Measurements from ENCODE around the gene RNPEP. TPM values are rescaled to one million over a fixed set of nuclear protein-coding genes. Genes with fewer than 3 reads are reported as not detected.
"Not testable (repeated sequence)": the region's sequence is repeated elsewhere in the genome, so short reads cannot be mapped to it uniquely, and the experiment has no call there.

The RNPEP gene
- total and polyA plus RNA-seq, 2 donors = 20.0 to 39.7 TPM

- Histone ChIP-seq H3K9me3 (ENCODE audit: control insufficient read depth in 2 of 2, insufficient read depth in 1 of 2, low read length in 1 of 2) (no peaks in the 10 kb centered on the region), H3K36me3 (ENCODE audit: control insufficient read depth in 2 of 2, insufficient read depth in 2 of 2, low read length in 1 of 2) (no peaks in the 10 kb centered on the region), H3K27ac (ENCODE audit: low read depth in 1 of 2, low read length in 1 of 2) (no peak overlapping the region), H3K27me3 (ENCODE audit: control insufficient read depth in 2 of 2, insufficient read depth in 1 of 2, low read length in 1 of 2) (peaks cover 0 to 26% of the 10 kb centered on the region in 2 donors), H3K4me1 (ENCODE audit: control insufficient read depth in 2 of 2, insufficient read depth in 2 of 2, low read length in 2 of 2) (no peaks in the 10 kb centered on the region), H3K4me3 (ENCODE audit: low read length in 2 of 2) (no peak overlapping the region)
- no peak for DNase-seq (ENCODE audit: low read depth in 6 of 9, low spot score in 9 of 9)
- WGBS = 81% methylated on average over 18 of the region's 18 CpGs
Observed at GRCh38 chr1:202017749-202018467, 35.5 kb downstream of the RNPEP start.

- H3K4me3 ChIP-seq (ENCODE audit: low read length in 2 of 2) = no peak overlapping the region
- H3K4me1 ChIP-seq (ENCODE audit: control insufficient read depth in 2 of 2, insufficient read depth in 2 of 2, low read length in 2 of 2) = no peaks in the 10 kb centered on the region
- no peaks in the 10 kb centered on the region for H3K9me3 ChIP-seq (ENCODE audit: control insufficient read depth in 2 of 2, insufficient read depth in 1 of 2, low read length in 1 of 2)
- H3K27me3 ChIP-seq (ENCODE audit: control insufficient read depth in 2 of 2, insufficient read depth in 1 of 2, low read length in 1 of 2) = peaks cover 2 to 24% of the 10 kb centered on the region in 2 donors
- H3K36me3 ChIP-seq (ENCODE audit: control insufficient read depth in 2 of 2, insufficient read depth in 2 of 2, low read length in 1 of 2) = no peaks in the 10 kb centered on the region
- no peak for DNase-seq (ENCODE audit: low read depth in 6 of 9, low spot score in 9 of 9)
- WGBS = 71% methylated on average over 19 of the region's 19 CpGs
- H3K27ac ChIP-seq (ENCODE audit: low read depth in 1 of 2, low read length in 1 of 2) = no peak overlapping the region
Observed at GRCh38 chr1:202018468-202019234, 36.2 kb downstream of the RNPEP start.

GRCh38 chr1:202019235-202019558 lies 36.7 kb downstream of the RNPEP start:
- not testable (repeated sequence) for DNase-seq (ENCODE audit: low read depth in 6 of 9, low spot score in 9 of 9); H3K27ac ChIP-seq (ENCODE audit: low read depth in 1 of 2, low read length in 1 of 2); H3K36me3 ChIP-seq (ENCODE audit: control insufficient read depth in 2 of 2, insufficient read depth in 2 of 2, low read length in 1 of 2); H3K4me1 ChIP-seq (ENCODE audit: control insufficient read depth in 2 of 2, insufficient read depth in 2 of 2, low read length in 2 of 2); H3K4me3 ChIP-seq (ENCODE audit: low read length in 2 of 2); H3K9me3 ChIP-seq (ENCODE audit: control insufficient read depth in 2 of 2, insufficient read depth in 1 of 2, low read length in 1 of 2)
- WGBS = 90% methylated on average over 8 of the region's 8 CpGs
- peaks cover 2 to 22% of the 10 kb centered on the region in 2 donors for H3K27me3 ChIP-seq (ENCODE audit: control insufficient read depth in 2 of 2, insufficient read depth in 1 of 2, low read length in 1 of 2)

GRCh38 chr1:202023001-202023433 lies 40.6 kb downstream of the RNPEP start:
- Histone ChIP-seq H3K27ac (ENCODE audit: low read depth in 1 of 2, low read length in 1 of 2) (no peak overlapping the region), H3K9me3 (ENCODE audit: control insufficient read depth in 2 of 2, insufficient read depth in 1 of 2, low read length in 1 of 2) (no peaks in the 10 kb centered on the region), H3K27me3 (ENCODE audit: control insufficient read depth in 2 of 2, insufficient read depth in 1 of 2, low read length in 1 of 2) (peaks cover 2 to 12% of the 10 kb centered on the region in 2 donors), H3K4me1 (ENCODE audit: control insufficient read depth in 2 of 2, insufficient read depth in 2 of 2, low read length in 2 of 2) (no peaks in the 10 kb centered on the region), H3K4me3 (ENCODE audit: low read length in 2 of 2) (no peak overlapping the region), H3K36me3 (ENCODE audit: control insufficient read depth in 2 of 2, insufficient read depth in 2 of 2, low read length in 1 of 2) (no peaks in the 10 kb centered on the region)
- 81% methylated on average over 6 of the region's 6 CpGs for WGBS
- DNase-seq (ENCODE audit: low read depth in 6 of 9, low spot score in 9 of 9) = no peak

- 91% methylated on average over 5 of the region's 5 CpGs for WGBS
- Histone ChIP-seq H3K4me1 (ENCODE audit: control insufficient read depth in 2 of 2, insufficient read depth in 2 of 2, low read length in 2 of 2) (no peaks in the 10 kb centered on the region), H3K27ac (ENCODE audit: low read depth in 1 of 2, low read length in 1 of 2) (no peak overlapping the region)
Observed at GRCh38 chr1:202029171-202029665, 46.8 kb downstream of the RNPEP start.

GRCh38 chr1:202029727-202030126 lies 47.3 kb downstream of the RNPEP start:
- Histone ChIP-seq H3K4me3 (ENCODE audit: low read length in 2 of 2) (no peak overlapping the region), H3K36me3 (ENCODE audit: control insufficient read depth in 2 of 2, insufficient read depth in 2 of 2, low read length in 1 of 2) (no peaks in the 10 kb centered on the region), H3K9me3 (ENCODE audit: control insufficient read depth in 2 of 2, insufficient read depth in 1 of 2, low read length in 1 of 2) (no peaks in the 10 kb centered on the region), H3K27ac (ENCODE audit: low read depth in 1 of 2, low read length in 1 of 2) (no peak overlapping the region), H3K4me1 (ENCODE audit: control insufficient read depth in 2 of 2, insufficient read depth in 2 of 2, low read length in 2 of 2) (no peaks in the 10 kb centered on the region), H3K27me3 (ENCODE audit: control insufficient read depth in 2 of 2, insufficient read depth in 1 of 2, low read length in 1 of 2) (no peaks in the 10 kb centered on the region)
- WGBS = 99% methylated on average over 2 of the region's 2 CpGs
- DNase-seq (ENCODE audit: low read depth in 6 of 9, low spot score in 9 of 9) = no peak

More at GRCh38 chr1:202029171-202029665, 46.8 kb downstream of the RNPEP start:
- H3K4me3 ChIP-seq (ENCODE audit: low read length in 2 of 2) = no peak overlapping the region
- H3K36me3 ChIP-seq (ENCODE audit: control insufficient read depth in 2 of 2, insufficient read depth in 2 of 2, low read length in 1 of 2) = no peaks in the 10 kb centered on the region
- no peaks in the 10 kb centered on the region for H3K9me3 ChIP-seq (ENCODE audit: control insufficient read depth in 2 of 2, insufficient read depth in 1 of 2, low read length in 1 of 2)
- no peak for DNase-seq (ENCODE audit: low read depth in 6 of 9, low spot score in 9 of 9)
- H3K27me3 ChIP-seq (ENCODE audit: control insufficient read depth in 2 of 2, insufficient read depth in 1 of 2, low read length in 1 of 2) = no peaks in the 10 kb centered on the region

- 86% methylated on average over 4 of the region's 4 CpGs for WGBS
- H3K27me3 ChIP-seq (ENCODE audit: control insufficient read depth in 2 of 2, insufficient read depth in 1 of 2, low read length in 1 of 2) = no peaks in the 10 kb centered on the region
- no peak overlapping the region for H3K4me3 ChIP-seq (ENCODE audit: low read length in 2 of 2)
- H3K9me3 ChIP-seq (ENCODE audit: control insufficient read depth in 2 of 2, insufficient read depth in 1 of 2, low read length in 1 of 2) = no peaks in the 10 kb centered on the region
- H3K36me3 ChIP-seq (ENCODE audit: control insufficient read depth in 2 of 2, insufficient read depth in 2 of 2, low read length in 1 of 2) = no peaks in the 10 kb centered on the region
- DNase-seq (ENCODE audit: low read depth in 6 of 9, low spot score in 9 of 9) = no peak
- H3K27ac ChIP-seq (ENCODE audit: low read depth in 1 of 2, low read length in 1 of 2) = no peak overlapping the region
- no peaks in the 10 kb centered on the region for H3K4me1 ChIP-seq (ENCODE audit: control insufficient read depth in 2 of 2, insufficient read depth in 2 of 2, low read length in 2 of 2)
Observed at GRCh38 chr1:202031796-202032195, 49.3 kb downstream of the RNPEP start.

GRCh38 chr1:202034149-202034682 lies 51.8 kb downstream of the RNPEP start:
- Histone ChIP-seq H3K4me1 (ENCODE audit: control insufficient read depth in 2 of 2, insufficient read depth in 2 of 2, low read length in 2 of 2) (no peaks in the 10 kb centered on the region), H3K4me3 (ENCODE audit: low read length in 2 of 2) (no peak overlapping the region), H3K36me3 (ENCODE audit: control insufficient read depth in 2 of 2, insufficient read depth in 2 of 2, low read length in 1 of 2) (no peaks in the 10 kb centered on the region), H3K27ac (ENCODE audit: low read depth in 1 of 2, low read length in 1 of 2) (no peak overlapping the region), H3K9me3 (ENCODE audit: control insufficient read depth in 2 of 2, insufficient read depth in 1 of 2, low read length in 1 of 2) (no peaks in the 10 kb centered on the region), H3K27me3 (ENCODE audit: control insufficient read depth in 2 of 2, insufficient read depth in 1 of 2, low read length in 1 of 2) (no peaks in the 10 kb centered on the region)
- DNase-seq (ENCODE audit: low read depth in 6 of 9, low spot score in 9 of 9) = no peak
- 92% methylated on average over 7 of the region's 7 CpGs for WGBS
